ENCODE data around the gene PTH2. TPM values are rescaled to one million over a fixed set of nuclear protein-coding genes. Genes with fewer than 3 reads are reported as not detected.
"Not testable (repeated sequence)": the region's sequence is repeated elsewhere in the genome, so short reads cannot be mapped to it uniquely, and the experiment has no call there.

PTH2 gene, protein sequence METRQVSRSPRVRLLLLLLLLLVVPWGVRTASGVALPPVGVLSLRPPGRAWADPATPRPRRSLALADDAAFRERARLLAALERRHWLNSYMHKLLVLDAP
- not detected in 2 replicates for total RNA-seq

GRCh38 chr19:49423071-49423984 is at the start of gene PTH2:
TSS of gene PTH2 (minus strand) at chr19:49423441. CDS start at chr19:49423339, 102 bp downstream.
- no peak for DNase-seq (ENCODE audit: low read depth in 2 of 2)

GRCh38 chr19:49472936-49473335 is 49.7 kb upstream of the PTH2 start:
- no peak for DNase-seq (ENCODE audit: low read depth in 2 of 2)

DNA sequence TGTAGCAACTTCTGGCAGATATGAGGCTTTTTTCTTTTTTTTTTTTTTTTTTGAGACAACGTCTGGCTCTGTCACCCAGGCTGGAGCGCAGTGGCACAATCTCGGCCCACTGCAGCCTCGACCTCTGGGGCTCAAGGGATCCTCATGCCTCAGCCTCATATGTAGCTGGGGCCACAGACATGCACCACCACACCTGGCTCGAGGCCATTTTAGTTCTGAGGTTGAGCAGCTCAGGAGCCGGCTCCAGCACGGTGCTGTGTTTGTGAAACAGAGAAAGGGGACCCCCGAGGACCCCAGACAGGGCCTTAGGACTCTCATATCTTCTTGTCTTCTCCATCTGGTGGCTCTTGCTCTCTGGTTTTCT is 47.4 kb upstream of the PTH2 start:
- DNase-seq (ENCODE audit: low read depth in 2 of 2): no peak

- DNase-seq (ENCODE audit: low read depth in 2 of 2): no peak
Measured at GRCh38 chr19:49469828-49470614, 46.8 kb upstream of the PTH2 start.

- DNase-seq (ENCODE audit: low read depth in 2 of 2): no peak
Measured at GRCh38 chr19:49468746-49469447, 45.7 kb upstream of the PTH2 start.

- DNase-seq (ENCODE audit: low read depth in 2 of 2): no peak
Measured at GRCh38 chr19:49468199-49468598, 45.0 kb upstream of the PTH2 start.

DNA sequence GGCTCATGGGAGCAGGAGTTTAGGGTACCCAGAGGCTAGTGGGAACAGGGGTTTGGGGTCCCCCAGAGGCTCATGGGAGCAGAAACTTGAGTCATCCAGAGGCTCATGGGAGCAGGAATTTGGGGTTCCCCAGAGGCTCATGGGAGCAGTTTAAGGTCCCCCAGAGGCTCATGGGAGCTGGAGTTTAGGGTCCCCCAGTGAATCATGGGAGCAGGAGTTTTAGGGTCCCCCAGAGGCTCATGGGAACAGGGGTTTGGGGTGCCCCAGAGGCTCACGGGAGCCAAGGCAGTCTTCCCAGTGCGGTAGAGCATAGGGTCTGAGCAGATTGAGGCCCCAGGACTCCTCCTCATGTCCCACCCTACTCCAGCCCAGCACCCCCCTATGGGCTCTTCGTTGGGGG is 42.1 kb upstream of the PTH2 start:
- no peak for DNase-seq (ENCODE audit: low read depth in 2 of 2)

DNA sequence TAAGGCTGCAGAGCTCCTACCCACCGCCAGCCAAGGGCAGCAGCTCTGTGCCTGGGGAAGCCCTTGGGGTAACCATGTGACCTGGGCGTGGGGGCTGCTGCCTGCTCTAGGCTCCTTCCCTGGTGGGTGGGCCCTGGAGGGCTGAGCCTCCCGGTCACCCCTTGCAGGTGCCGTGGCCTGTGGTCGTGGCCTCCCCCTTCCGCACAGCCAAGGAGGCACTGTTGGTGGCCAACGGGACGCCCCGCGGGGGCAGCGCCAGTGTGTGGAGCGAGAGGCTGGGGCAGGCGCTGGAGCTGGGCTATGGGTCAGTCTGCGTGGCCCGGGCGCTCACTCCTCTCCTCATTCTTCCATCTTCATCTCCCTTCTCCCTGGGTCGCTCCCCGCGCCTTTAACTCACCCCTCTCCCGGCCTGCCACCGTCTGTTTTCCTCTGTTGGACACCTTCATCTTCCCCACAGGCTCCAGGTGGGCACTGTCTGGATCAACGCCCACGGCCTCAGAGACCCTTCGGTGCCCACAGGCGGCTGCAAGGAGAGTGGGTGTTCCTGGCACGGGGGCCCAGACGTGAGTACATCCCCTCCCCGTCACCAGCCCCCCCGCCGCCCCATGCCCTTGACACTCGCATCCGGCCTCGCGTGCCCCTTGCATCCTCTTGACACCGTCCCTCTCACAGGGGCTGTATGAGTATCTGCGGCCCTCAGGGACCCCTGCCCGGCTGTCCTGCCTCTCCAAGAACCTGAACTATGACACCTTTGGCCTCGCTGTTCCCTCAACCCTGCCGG is 40.9 kb upstream of the PTH2 start:
- no peak for DNase-seq (ENCODE audit: low read depth in 2 of 2)

GRCh38 chr19:49462492-49462891 is 39.3 kb upstream of the PTH2 start:
- no peak for DNase-seq (ENCODE audit: low read depth in 2 of 2)

DNA sequence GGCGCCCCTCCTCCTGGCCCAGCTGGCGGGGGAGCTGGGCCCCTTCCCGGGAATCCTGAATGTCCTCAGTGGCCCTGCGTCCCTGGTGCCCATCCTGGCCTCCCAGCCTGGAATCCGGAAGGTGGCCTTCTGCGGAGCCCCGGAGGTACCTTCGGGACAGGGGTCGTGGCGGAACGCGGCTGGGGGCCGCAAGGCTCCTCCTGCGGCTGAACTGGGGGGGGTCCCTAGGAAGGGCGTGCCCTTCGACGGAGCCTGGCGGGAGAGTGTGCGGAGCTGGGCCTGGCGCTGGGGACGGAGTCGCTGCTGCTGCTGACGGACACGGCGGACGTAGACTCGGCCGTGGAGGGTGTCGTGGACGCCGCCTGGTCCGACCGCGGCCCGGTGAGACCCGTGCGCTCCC is 38.4 kb upstream of the PTH2 start:
- DNase-seq (ENCODE audit: low read depth in 2 of 2): no peak

- DNase-seq (ENCODE audit: low read depth in 2 of 2): not testable (repeated sequence)
Measured at GRCh38 chr19:49461130-49461529, 37.9 kb upstream of the PTH2 start.

GRCh38 chr19:49459388-49459787 is 36.1 kb upstream of the PTH2 start:
- DNase-seq (ENCODE audit: low read depth in 2 of 2): no peak

- DNase-seq (ENCODE audit: low read depth in 2 of 2): no peak
Measured at GRCh38 chr19:49458567-49458903, 35.3 kb upstream of the PTH2 start.

DNA sequence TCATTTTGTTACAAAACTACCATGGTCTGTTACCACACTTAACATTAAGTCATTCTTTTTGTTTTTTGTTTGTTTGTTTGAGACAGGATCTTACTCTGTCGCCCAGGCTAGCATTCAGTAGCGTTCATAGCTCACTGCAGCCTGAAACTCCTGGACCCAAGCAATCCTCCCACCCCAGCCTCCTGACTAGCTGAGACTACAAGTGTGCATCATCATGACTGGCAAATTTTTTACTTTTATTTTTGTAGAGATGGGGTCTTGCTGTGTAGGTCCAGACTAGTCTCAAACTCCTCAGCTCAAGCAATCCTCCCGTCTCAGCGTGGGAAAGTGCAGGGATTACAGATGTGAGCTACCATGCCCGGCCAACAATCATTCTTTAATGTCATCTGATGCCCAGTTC is 33.1 kb upstream of the PTH2 start:
- no peak for DNase-seq (ENCODE audit: low read depth in 2 of 2)

DNA sequence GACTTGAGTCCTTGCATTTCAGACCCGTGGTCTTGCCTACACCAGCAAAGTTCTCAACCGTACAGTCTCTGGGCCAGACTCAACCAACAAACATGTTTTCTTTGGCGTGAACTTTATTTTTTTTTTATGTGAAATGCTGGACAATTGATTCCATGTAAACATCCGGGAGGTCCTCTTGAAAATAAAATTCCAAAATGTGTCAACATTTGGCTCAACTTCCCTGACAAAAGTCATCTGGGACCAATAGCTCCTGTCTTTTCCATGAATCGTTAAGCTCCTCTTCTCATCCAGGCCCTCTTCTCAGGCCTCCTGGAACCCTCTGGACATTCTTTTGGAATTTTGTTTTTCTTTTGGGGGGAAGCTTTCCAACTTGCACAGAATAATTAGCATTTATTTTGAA is 32.5 kb upstream of the PTH2 start:
- DNase-seq (ENCODE audit: low read depth in 2 of 2): peak in 1 of 2 donors; percentile 18

- DNase-seq (ENCODE audit: low read depth in 2 of 2): no peak
Measured at GRCh38 chr19:49453757-49454240, 30.6 kb upstream of the PTH2 start.

- peak; percentile 99 for DNase-seq (ENCODE audit: low read depth in 2 of 2)
Measured at GRCh38 chr19:49453013-49453756, 29.9 kb upstream of the PTH2 start, which contains the start of gene ALDH16A1. TSS of gene ALDH16A1 (plus strand) at chr19:49453225. CDS start at chr19:49453332, 107 bp downstream.

GRCh38 chr19:49451430-49452181 is 28.4 kb upstream of the PTH2 start, which contains the start of gene PIH1D1:
TSS of gene PIH1D1 (minus strand) at chr19:49451814. CDS start at chr19:49451574, 240 bp downstream.
- peak; percentile 99 for DNase-seq (ENCODE audit: low read depth in 2 of 2)

- no peak for DNase-seq (ENCODE audit: low read depth in 2 of 2)
Measured at GRCh38 chr19:49450405-49450804, 27.2 kb upstream of the PTH2 start.

All from lung microvascular endothelial cell (primary cell).